H4 (cell line): Measurements from ENCODE around the gene DAPK2. TPM values are rescaled to one million over a fixed set of nuclear protein-coding genes. Genes with fewer than 3 reads are reported as not detected.

Experiments
- DNase-seq: peaks from one replicate; pipeline ENCODE4 v3.0.0-alpha.2; 2015; ENCODE audit warnings: low spot score
- total RNA-seq: library from RNA; depleted of rRNA; stranded (reverse); fragments of >200 nt; shearing (Covaris generic); gene quantifications from 2 replicates; pipeline ENCODE4 v1.2.3, GENCODE V29; 2014; rRNA removed

The DAPK2 gene
- total RNA-seq, 1 experiment from 2014 or later = 0.39 TPM

- DNase-seq = peak; percentile 70
These were observed 175.6 kb downstream of the DAPK2 start for GRCh38 chr15:63870487-63871209.

- DNase-seq = peak; percentile 31
These were observed 176.3 kb downstream of the DAPK2 start for GRCh38 chr15:63870043-63870394.

GRCh38 chr15:63869371-63870042 lies 176.8 kb downstream of the DAPK2 start:
- DNase-seq = no peak

GRCh38 chr15:63864186-63864585 lies 182.1 kb downstream of the DAPK2 start:
- DNase-seq = no peak

GRCh38 chr15:63861946-63862517 lies 184.3 kb downstream of the DAPK2 start:
- DNase-seq = no peak

DNA sequence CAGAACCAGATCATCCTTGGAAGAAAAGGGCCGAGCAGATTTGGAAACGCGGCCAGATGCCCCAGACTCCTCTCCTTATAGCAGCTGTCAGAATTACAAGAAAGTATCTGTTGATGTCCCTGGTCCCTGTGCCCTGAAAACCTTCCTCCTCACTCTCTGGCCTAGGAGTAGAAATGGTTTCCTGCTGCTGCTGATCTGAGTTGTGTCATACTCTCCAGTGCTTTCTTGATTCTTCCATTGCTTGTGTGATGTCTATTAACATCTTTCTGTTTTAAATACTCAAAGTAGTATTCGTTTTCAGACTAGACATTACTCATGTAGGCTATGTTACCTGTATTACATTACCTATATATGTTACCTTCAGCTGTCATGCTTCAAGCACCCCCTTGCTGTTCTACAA lies 185.7 kb downstream of the DAPK2 start:
- no peak for DNase-seq

GRCh38 chr15:63860155-63860554 lies 186.1 kb downstream of the DAPK2 start:
- no peak for DNase-seq

- no peak for DNase-seq
These were observed 187.4 kb downstream of the DAPK2 start for GRCh38 chr15:63858881-63859280.

- no peak for DNase-seq
These were observed 187.8 kb downstream of the DAPK2 start for GRCh38 chr15:63858448-63858847.

GRCh38 chr15:63857461-63857856 lies 188.8 kb downstream of the DAPK2 start:
- DNase-seq = no peak

Other genes with a start within 250 kb of the DAPK2 start
- 22.2 and 37.0 TPM in 2 replicates for gene HERC1, start 212.5 kb downstream of the DAPK2 start, total RNA-seq
- gene CIAO2A, start 47.4 kb upstream of the DAPK2 start, total RNA-seq = 171 and 193 TPM in 2 replicates
- gene SNX1, start 49.5 kb upstream of the DAPK2 start, total RNA-seq = 31.7 and 36.7 TPM in 2 replicates
- 0.04 TPM in 1 of 2 replicates, not detected in the other for gene SNX22, start 105.2 kb upstream of the DAPK2 start, total RNA-seq
- gene PPIB, start 116.5 kb upstream of the DAPK2 start, total RNA-seq = 966 and 1,104 TPM in 2 replicates